ENCODE measurements around the gene RNF151. TPM values are rescaled to one million over a fixed set of nuclear protein-coding genes. Genes with fewer than 3 reads are reported as not detected.

RNF151 gene
- total and polyA plus RNA-seq, 2 of the 13 experiments (the other 11 are each of a cell fraction or from before 2014, with no cell fraction given) = not detected

DNA sequence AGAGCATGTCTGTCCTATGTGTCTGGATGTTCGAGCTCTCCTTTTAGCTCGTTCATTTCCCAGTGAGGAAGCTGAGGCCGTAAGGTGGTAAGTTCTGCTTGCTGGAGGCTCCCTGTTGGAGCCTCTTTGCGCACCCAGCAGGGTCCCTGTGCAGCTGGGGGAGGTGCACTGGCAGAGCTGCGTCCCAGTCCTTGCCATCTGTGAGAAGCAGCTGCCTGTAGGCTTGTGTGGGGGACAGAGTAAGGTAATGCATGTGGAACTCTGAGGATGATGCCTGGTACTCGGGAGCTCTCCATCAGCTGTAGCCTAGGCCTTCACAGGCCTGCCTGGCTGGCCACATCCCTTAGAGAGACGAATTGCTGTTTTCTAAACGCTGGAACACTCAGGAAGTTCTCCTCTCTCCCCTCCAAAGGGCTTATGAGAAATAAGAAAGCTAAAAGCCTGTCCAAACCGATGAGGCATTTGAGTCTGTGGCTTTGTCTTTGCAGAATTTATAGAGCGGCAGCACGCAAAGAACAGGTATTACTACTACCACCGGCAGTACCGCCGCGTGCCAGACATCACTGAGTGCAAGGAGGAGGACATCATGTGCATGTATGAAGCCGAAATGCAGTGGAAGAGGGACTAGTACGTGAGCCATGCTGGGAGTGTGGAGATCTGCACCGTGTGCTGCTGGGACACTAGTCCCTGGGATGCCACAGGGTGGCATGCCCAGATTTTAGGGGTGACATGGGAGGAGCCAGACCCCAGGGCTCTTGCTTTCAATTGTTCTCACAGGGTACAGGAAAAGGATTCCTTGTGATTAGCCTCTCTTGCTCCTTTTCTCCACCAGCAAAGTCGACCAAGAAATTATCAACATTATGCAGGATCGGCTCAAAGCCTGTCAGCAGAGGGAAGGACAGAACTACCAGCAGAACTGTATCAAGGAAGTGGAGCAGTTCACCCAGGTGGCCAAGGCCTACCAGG, 5.7 kb upstream of the RNF151 start:
- FAIRE-seq (peak; percentile 18), ATAC-seq (peak; percentile 39), DNase-seq (ENCODE audit: low spot score) (peak; percentile 53)
- Histone ChIP-seq H3K4me3 (replicated peaks in 1 of 3; ENCODE audit: insufficient read depth in 1 of 3, low read depth in 2 of 3, low read length in 3 of 3) (peak overlapping the region; percentile 81 to 98 (median 94); a peak in 5 of 6 replicates), H3K27me3 (ENCODE audit: control insufficient read depth in 1 of 2, insufficient read depth in 2 of 2, low read length in 2 of 2) (no peaks in the 10 kb centered on the region; a peak in 1 of 5 replicates), H3K4me2 (ENCODE audit: low read depth, low read length) (peak overlapping the region; percentile 75), H3K9me3 (ENCODE audit: low read length) (no peaks in the 10 kb centered on the region), H3K27ac (ENCODE audit: extremely low read length, insufficient read depth, low read length) (peak overlapping the region; percentile 80), H3K4me1 (ENCODE audit: insufficient read depth, low read length) (peaks cover 50% of the 10 kb centered on the region), H3K9ac (ENCODE audit: insufficient read depth, low read depth, low read length) (peak overlapping the region; percentile 94), H3K79me2 (ENCODE audit: insufficient read depth, low read length) (peaks cover 42% of the 10 kb centered on the region), H4K20me1 (ENCODE audit: insufficient read depth, low read length) (peaks cover 34% of the 10 kb centered on the region), H3K36me3 (replicated peaks in 1 of 2; ENCODE audit: control insufficient read depth in 1 of 2, insufficient read depth in 2 of 2, low read length in 2 of 2) (peaks cover 3 to 19% of the 10 kb centered on the region in 2 experiments; a peak in 3 of 5 replicates), H2AFZ (ENCODE audit: low read length) (no peak overlapping the region)
- CTCF ChIA-PET (ENCODE audit: low intra/inter-chr PET ratio, low total read pairs) = no interaction called here
- 30% methylated on average over 17 of the region's 20 CpGs for WGBS (ENCODE audit: low lambda C conversion rate)
- TSS peak; percentile 12 for BruUV-seq (replicated peaks)
- POLR2A ChIA-PET = interaction anchor here (0.6 to 7.4 kb wide), 9 partner anchors 10 to 194 kb away, joined by 3 to 139 read pairs (median 6); partner anchors contain the start of genes GFER, MSRB1, NUBP2 and SPSB3
- in situ Hi-C loops (cut with HindIII; ENCODE audit: extremely low pct_ligation_motif_present, low pct_unique_long_range_greater_than_20kb) (no loop called here), intact Hi-C loops (cut with micrococcal nuclease; ENCODE audit: unreplicated experiment) (no loop called here)
- TF ChIP-seq ZBTB26 (CRISPR knock-in tag; IDR thresholded peaks at IDR 0.05; ENCODE audit: borderline replicate concordance) (0 out of 2 replicates have a peak, but pooled peaks have one; percentile 14), TBX3 (IDR thresholded peaks at IDR 0.05; ENCODE audit: borderline replicate concordance) (no peak), MTF1 (CRISPR knock-in tag; IDR thresholded peaks at IDR 0.05) (no peak), ZNF574 (CRISPR knock-in tag; IDR thresholded peaks at IDR 0.05) (no peak; the same call in 1 of the 2 replicates), FOXK2 (IDR thresholded peaks at IDR 0.05) (no peak), NFKBIZ (CRISPR knock-in tag; IDR thresholded peaks at IDR 0.05) (no peak), PRMT3 (CRISPR knock-in tag; IDR thresholded peaks at IDR 0.05; ENCODE audit: borderline replicate concordance, low read depth) (0 out of 2 replicates have a peak, but pooled peaks have one; percentile 23), KLF16 (CRISPR knock-in tag; IDR thresholded peaks at IDR 0.05) (0 out of 4 replicates have a peak, but pooled peaks of 1 of the 2 experiments have one; percentile 45), ZNF788 (CRISPR knock-in tag; IDR thresholded peaks at IDR 0.05; ENCODE audit: borderline replicate concordance) (peak; percentile 39; the same call in 1 of the 2 replicates), PAF1 (CRISPR knock-in tag; IDR thresholded peaks at IDR 0.05) (peak; percentile 99), ZNF768 (CRISPR knock-in tag; IDR thresholded peaks at IDR 0.05) (0 out of 2 replicates have a peak, but pooled peaks have one; percentile 8), ZNF780A (CRISPR knock-in tag; IDR thresholded peaks at IDR 0.05) (0 out of 2 replicates have a peak, but pooled peaks have one; percentile 11)
- TF ChIP-seq, protein P1, sequence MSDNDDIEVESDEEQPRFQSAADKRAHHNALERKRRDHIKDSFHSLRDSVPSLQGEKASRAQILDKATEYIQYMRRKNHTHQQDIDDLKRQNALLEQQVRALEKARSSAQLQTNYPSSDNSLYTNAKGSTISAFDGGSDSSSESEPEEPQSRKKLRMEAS (IDR thresholded peaks at IDR 0.05) = peak; percentile 50; the same call in 1 of the 2 replicates
- TF ChIP-seq, protein P2, sequence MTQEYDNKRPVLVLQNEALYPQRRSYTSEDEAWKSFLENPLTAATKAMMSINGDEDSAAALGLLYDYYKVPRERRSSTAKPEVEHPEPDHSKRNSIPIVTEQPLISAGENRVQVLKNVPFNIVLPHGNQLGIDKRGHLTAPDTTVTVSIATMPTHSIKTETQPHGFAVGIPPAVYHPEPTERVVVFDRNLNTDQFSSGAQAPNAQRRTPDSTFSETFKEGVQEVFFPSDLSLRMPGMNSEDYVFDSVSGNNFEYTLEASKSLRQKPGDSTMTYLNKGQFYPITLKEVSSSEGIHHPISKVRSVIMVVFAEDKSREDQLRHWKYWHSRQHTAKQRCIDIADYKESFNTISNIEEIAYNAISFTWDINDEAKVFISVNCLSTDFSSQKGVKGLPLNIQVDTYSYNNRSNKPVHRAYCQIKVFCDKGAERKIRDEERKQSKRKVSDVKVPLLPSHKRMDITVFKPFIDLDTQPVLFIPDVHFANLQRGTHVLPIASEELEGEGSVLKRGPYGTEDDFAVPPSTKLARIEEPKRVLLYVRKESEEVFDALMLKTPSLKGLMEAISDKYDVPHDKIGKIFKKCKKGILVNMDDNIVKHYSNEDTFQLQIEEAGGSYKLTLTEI (CRISPR knock-in tag; conservative IDR thresholded peaks at IDR 0.05) = no peak
- TF ChIP-seq, protein P3, sequence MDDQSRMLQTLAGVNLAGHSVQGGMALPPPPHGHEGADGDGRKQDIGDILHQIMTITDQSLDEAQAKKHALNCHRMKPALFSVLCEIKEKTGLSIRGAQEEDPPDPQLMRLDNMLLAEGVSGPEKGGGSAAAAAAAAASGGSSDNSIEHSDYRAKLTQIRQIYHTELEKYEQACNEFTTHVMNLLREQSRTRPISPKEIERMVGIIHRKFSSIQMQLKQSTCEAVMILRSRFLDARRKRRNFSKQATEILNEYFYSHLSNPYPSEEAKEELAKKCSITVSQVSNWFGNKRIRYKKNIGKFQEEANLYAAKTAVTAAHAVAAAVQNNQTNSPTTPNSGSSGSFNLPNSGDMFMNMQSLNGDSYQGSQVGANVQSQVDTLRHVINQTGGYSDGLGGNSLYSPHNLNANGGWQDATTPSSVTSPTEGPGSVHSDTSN (CRISPR knock-in tag; IDR thresholded peaks at IDR 0.05; ENCODE audit: borderline replicate concordance) = no peak

Data from HepG2 (cell line).